HEK293 (cell line): ENCODE results near the gene LCN10.
A peak's percentile ranks its signal among the peaks of the same experiment; 100 is the strongest.

Source experiments
- CTCF ChIA-PET: fragments of 350-600 bp; formaldehyde crosslinking; extraction: SDS; loops from one replicate; lab custom pipeline; 2021; ENCODE audit warnings: antibody characterized with exemption; lab: Yijun Ruan, JAX
- POLR2A ChIA-PET: fragments of 300-600 bp; formaldehyde crosslinking; extraction: SDS; loops from one replicate; lab custom pipeline; 2020; ENCODE audit warnings: antibody characterized with exemption, inconsistent platforms; lab: Yijun Ruan, JAX
- H3K27ac ChIP-seq: fragments of 200-500 bp; sonication (Bioruptor generic); 2 replicates; pipeline ENCODE4 v1.5.1; 2014; ENCODE audit warnings: low read depth, low read length, control low read depth, inconsistent platforms; ENCODE audit errors: extremely low read depth
- H3K36me3 ChIP-seq, 2 experiments: fragments of 200-500 bp in 1 of 2; sonication (Bioruptor generic) in 1 of 2; 1 replicate in 1 of 2; 2 replicates in 1 of 2; pipeline ENCODE4 v1.5.1; 2014 to 2017; ENCODE audit warnings: inconsistent platforms in 2 of 2, low read length in 2 of 2; ENCODE audit not compliant: control insufficient read depth in 2 of 2, insufficient read depth in 1 of 2
- H3K4me1 ChIP-seq: fragments of 200-500 bp; sonication (Bioruptor generic); 2 replicates; pipeline ENCODE4 v1.5.1; 2014; ENCODE audit warnings: mild to moderate bottlenecking, low read length, inconsistent platforms; ENCODE audit not compliant: control insufficient read depth, insufficient read depth
- H3K4me3 ChIP-seq: 2 replicates; pipeline ENCODE4 v1.5.1; 2011; ENCODE audit warnings: low read depth, mild to moderate bottlenecking, control low read depth, low read length, moderate library complexity
- H3K9me3 ChIP-seq: fragments of 200-500 bp; sonication (Bioruptor generic); 2 replicates; pipeline ENCODE4 v1.5.1; 2014; ENCODE audit warnings: low read depth, low read length, inconsistent platforms; ENCODE audit not compliant: control insufficient read depth, insufficient read depth
- EGR2 ChIP-seq: fragments of 450-650 bp; formaldehyde crosslinking; IDR thresholded peaks from 2 replicates; pipeline ENCODE4 v1.5.1; 2016; ENCODE audit warnings: low read depth, missing biosample characterization, missing genetic modification characterization
- GLI2 ChIP-seq: fragments of 450-650 bp; formaldehyde crosslinking; IDR thresholded peaks from 2 replicates; pipeline ENCODE4; 2017; ENCODE audit warnings: missing biosample characterization, missing genetic modification characterization, low read depth, borderline replicate concordance
- PBX3 ChIP-seq: sonication (generic); formaldehyde crosslinking; IDR thresholded peaks from 2 replicates; pipeline ENCODE4 v1.8.1; 2022; ENCODE audit warnings: mild to moderate bottlenecking, moderate library complexity, missing genetic modification reagents
- RBAK ChIP-seq: fragments of 450-650 bp; formaldehyde crosslinking; IDR thresholded peaks from 2 replicates; pipeline ENCODE4 v1.5.1; 2016; ENCODE audit warnings: missing biosample characterization, missing genetic modification characterization
- REST ChIP-seq: fragments of 450-650 bp; formaldehyde crosslinking; IDR thresholded peaks from 2 replicates; pipeline ENCODE4 v1.5.1; 2016; ENCODE audit warnings: missing biosample characterization, missing genetic modification characterization
- YY1 ChIP-seq: fragments of 450-650 bp; formaldehyde crosslinking; IDR thresholded peaks from 2 replicates; pipeline ENCODE4 v1.5.1; 2018; ENCODE audit warnings: missing biosample characterization, missing genetic modification characterization
- ZBTB8A ChIP-seq: fragments of 450-650 bp; formaldehyde crosslinking; IDR thresholded peaks from 2 replicates; pipeline ENCODE4 v1.5.1; 2016; ENCODE audit warnings: missing biosample characterization, missing genetic modification characterization
- ZFHX2 ChIP-seq: fragments of 450-650 bp; formaldehyde crosslinking; conservative IDR thresholded peaks from 2 replicates; pipeline ENCODE4 v1.5.1; 2016; ENCODE audit warnings: missing biosample characterization, missing genetic modification characterization
- ZNF169 ChIP-seq: fragments of 450-650 bp; formaldehyde crosslinking; IDR thresholded peaks from 2 replicates; pipeline ENCODE4 v1.5.1; 2016; ENCODE audit warnings: missing biosample characterization, missing genetic modification characterization
- ZNF2 ChIP-seq: fragments of 450-650 bp; formaldehyde crosslinking; IDR thresholded peaks from 2 replicates; pipeline ENCODE4 v1.5.1; 2016; ENCODE audit warnings: missing biosample characterization, missing genetic modification characterization
- ZNF354C ChIP-seq: fragments of 450-650 bp; formaldehyde crosslinking; IDR thresholded peaks from 2 replicates; pipeline ENCODE4 v1.5.1; 2016; ENCODE audit warnings: missing biosample characterization, missing genetic modification characterization, low read depth, borderline replicate concordance
- ZNF423 ChIP-seq: fragments of 450-650 bp; formaldehyde crosslinking; IDR thresholded peaks from 2 replicates; pipeline ENCODE4 v1.5.1; 2016; ENCODE audit warnings: missing biosample characterization, missing genetic modification characterization
- ZNF449 ChIP-seq: fragments of 450-650 bp; formaldehyde crosslinking; IDR thresholded peaks from 2 replicates; pipeline ENCODE4 v1.5.1; 2017; ENCODE audit warnings: missing biosample characterization, mild to moderate bottlenecking, missing genetic modification characterization, moderate library complexity
- ZNF596 ChIP-seq: fragments of 450-650 bp; IDR thresholded peaks from 2 replicates; pipeline ENCODE4 v1.5.0; 2018; ENCODE audit warnings: missing biosample characterization, mild to moderate bottlenecking, missing genetic modification characterization, moderate library complexity
- ZNF660 ChIP-seq: fragments of 450-650 bp; IDR thresholded peaks from 2 replicates; pipeline ENCODE4 v1.5.1; 2018; ENCODE audit warnings: missing biosample characterization, mild to moderate bottlenecking, missing genetic modification characterization
- ZNF664 ChIP-seq: fragments of 450-650 bp; formaldehyde crosslinking; IDR thresholded peaks from 2 replicates; pipeline ENCODE4 v1.5.1; 2016; ENCODE audit warnings: missing biosample characterization, missing genetic modification characterization
- ZXDB ChIP-seq: fragments of 450-650 bp; formaldehyde crosslinking; IDR thresholded peaks from 2 replicates; pipeline ENCODE4 v1.5.1; 2016; ENCODE audit warnings: missing biosample characterization, missing genetic modification characterization

Gene LCN10

DNA sequence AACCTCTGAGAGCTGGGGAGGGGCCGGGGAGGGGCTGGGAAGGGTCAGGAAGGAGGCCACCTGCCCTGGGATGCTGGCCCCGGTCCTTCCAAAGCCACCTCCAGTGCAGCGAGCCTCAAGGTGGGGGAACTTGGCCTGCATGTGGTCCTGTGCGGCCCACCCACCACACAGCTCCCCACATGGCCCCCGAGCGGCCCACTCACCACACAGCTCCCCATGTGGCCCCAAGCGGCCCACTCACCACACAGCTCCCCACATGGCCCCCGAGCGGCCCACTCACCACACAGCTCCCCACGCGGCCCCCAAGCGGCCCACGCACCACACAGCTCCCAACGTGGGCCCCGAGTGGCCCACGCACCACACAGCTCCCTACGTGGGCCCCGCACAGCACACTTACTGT lies 2.0 kb upstream of the LCN10 start:
- H3K36me3 ChIP-seq = no peaks in the 10 kb centered on the region
- TF ChIP-seq EGR2 (peak; percentile 40; the same call in 1 of the 2 replicates), ZFHX2 (tag by site-specific recombination) (peak; percentile 51), REST (tag by site-specific recombination) (no peak), PBX3 (no peak), ZNF449 (tag by site-specific recombination) (no peak), ZBTB8A (no peak), ZNF354C (tag by site-specific recombination) (no peak), ZNF169 (tag by site-specific recombination) (no peak), ZNF2 (tag by site-specific recombination) (no peak)
- H3K4me3 ChIP-seq = no peak overlapping the region
- no peaks in the 10 kb centered on the region for H3K9me3 ChIP-seq
- no peak overlapping the region for H3K27ac ChIP-seq
- CTCF ChIA-PET = interaction anchor here (0.5 to 1.3 kb wide), 4 partner anchors 13 to 81 kb away, joined by 3 to 5 read pairs (median 4); partner anchors contain the start of gene LCN8
- POLR2A ChIA-PET = interaction anchor here (0.7 to 3.2 kb wide), 2 partner anchors 17 to 47 kb away, joined by 6 to 22 read pairs; no protein-coding TSS in a partner anchor
- H3K4me1 ChIP-seq = no peaks in the 10 kb centered on the region

- POLR2A ChIA-PET = interaction anchor here (3.2 kb wide), 1 partner anchor 15 kb away, joined by 22 read pairs; no protein-coding TSS in a partner anchor
- no peak for TF ChIP-seq YY1
- TF ChIP-seq GLI2 (tag by site-specific recombination) = no peak
- no peak for TF ChIP-seq ZNF423
- TF ChIP-seq ZNF664 (tag by site-specific recombination) = no peak
- TF ChIP-seq ZXDB = no peak
- TF ChIP-seq ZNF596 (tag by site-specific recombination) = no peak
- TF ChIP-seq RBAK (tag by site-specific recombination) = no peak
- no peak for TF ChIP-seq ZNF660 (tag by site-specific recombination)
- CTCF ChIA-PET = interaction anchor here (0.7 to 1.0 kb wide), 4 partner anchors 16 to 447 kb away, joined by 3 to 4 read pairs (median 3); no protein-coding TSS in a partner anchor
- Histone ChIP-seq H3K4me1 (no peaks in the 10 kb centered on the region), H3K36me3 (no peaks in the 10 kb centered on the region), H3K27ac (no peak overlapping the region), H3K4me3 (no peak overlapping the region), H3K9me3 (no peaks in the 10 kb centered on the region)
Measured at GRCh38 chr9:136743639-136744211, 985 bp upstream of the LCN10 start.
